GM12872 (cell line): ENCODE measurements around the gene CHSY1.

Experiments used
- CTCF ChIP-seq: IDR thresholded peaks from 3 replicates; pipeline ENCODE4 v1.5.1; 2011; ENCODE audit warnings: low read depth, mild to moderate bottlenecking, low read length, moderate library complexity; ENCODE audit not compliant: insufficient read depth

The CHSY1 gene

DNA sequence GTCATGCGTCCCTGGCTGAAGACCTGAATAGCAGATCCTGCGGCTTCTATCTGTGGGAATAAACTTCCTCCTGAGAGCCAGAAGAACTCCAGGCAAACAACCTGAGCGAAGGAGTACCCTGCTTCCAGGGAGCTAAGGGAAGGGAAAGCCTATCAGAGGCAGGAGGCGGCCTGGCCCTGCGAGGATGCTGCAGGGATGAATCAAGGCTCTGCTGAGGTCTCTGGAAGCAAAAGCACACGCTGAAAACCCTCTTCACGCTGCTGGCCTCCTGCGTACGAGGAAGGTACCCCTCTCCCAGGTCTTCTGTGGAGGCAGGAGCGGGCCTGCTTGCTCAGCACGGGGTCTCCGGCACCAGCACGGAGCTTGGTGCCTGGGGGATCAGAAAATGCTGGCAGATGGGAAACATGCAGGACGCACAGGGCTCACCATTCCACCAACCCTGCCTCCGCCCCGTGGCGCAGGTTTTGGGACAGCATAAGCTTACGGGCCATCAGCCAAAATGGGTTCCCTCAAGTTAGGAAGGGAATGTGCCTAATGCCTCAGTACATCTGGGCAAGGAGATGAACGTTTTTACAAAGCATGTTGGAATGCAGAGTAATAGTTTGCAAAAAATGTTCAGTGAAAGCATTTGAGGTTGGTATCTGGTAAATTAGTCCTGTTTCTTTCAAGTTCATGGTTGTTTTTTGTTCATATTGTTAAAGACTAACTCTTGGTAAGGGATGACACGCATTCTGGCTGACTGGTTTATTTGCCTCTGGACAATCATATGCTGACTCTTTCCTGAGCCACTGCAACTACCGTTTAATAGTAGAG is 72.3 kb downstream of the CHSY1 start:
- no peak for TF ChIP-seq CTCF

- no peak for TF ChIP-seq CTCF
Observed at GRCh38 chr15:101178931-101179330, 72.9 kb downstream of the CHSY1 start.

- no peak for TF ChIP-seq CTCF
Observed at GRCh38 chr15:101178479-101178878, 73.4 kb downstream of the CHSY1 start.

- TF ChIP-seq CTCF, result no peak
Observed at GRCh38 chr15:101177866-101178265, 74.0 kb downstream of the CHSY1 start.

DNA sequence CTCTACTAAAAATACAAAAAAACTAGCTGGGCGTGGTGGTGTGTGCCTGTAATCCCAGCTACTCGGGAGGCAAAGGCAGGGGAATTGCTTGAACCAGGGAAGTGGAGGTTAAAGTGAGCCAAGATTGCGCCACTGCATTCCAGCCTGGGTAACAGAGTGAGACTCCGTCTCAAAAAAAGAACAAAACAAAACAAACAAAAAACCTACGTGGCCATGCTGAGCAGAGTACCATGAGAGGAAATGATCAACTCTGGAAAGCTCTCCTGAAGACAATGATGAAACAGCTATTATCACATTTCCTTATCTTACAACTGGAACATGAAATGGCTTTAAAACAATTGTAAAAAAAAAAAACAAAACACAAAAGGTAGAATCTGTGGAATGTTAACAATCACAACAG is 75.2 kb downstream of the CHSY1 start:
- TF ChIP-seq CTCF, result no peak

DNA sequence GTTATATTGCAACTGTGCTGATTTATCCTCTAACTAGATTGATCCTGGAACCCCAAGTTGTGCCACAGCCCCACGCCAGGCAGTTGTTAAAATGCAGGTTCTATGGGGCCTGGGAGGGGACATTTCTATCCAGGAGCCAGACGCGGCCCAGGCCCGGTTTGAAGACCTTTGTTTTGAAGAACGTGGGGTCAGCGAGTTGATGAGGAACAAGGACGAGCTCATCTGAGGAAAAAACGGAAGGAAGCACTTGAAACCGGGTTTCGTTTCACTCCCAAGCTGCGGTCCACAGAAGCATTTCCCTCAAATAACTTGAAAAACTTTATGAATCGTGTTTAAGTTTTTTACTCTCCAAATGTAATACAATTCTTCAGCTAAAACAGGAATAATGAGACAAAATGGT is 76.4 kb downstream of the CHSY1 start:
- TF ChIP-seq CTCF, result no peak

- no peak for TF ChIP-seq CTCF
Observed at GRCh38 chr15:101174152-101174920, 77.5 kb downstream of the CHSY1 start.
